GM20431 (cell line): ENCODE measurements around the gene RASAL2.
"Not testable (repeated sequence)": the region's sequence is repeated elsewhere in the genome, so short reads cannot be mapped to it uniquely, and the experiment has no call there.

Experiments
- in situ Hi-C: fragments of 300-500 bp; cut with MseI, MboI; formaldehyde crosslinking; loops from one replicate; pipeline ENCODE4 v1.15.0; 2020; ENCODE audit warnings: low sequenced_read_pairs; ENCODE audit not compliant: unreplicated experiment

RASAL2 gene

DNA sequence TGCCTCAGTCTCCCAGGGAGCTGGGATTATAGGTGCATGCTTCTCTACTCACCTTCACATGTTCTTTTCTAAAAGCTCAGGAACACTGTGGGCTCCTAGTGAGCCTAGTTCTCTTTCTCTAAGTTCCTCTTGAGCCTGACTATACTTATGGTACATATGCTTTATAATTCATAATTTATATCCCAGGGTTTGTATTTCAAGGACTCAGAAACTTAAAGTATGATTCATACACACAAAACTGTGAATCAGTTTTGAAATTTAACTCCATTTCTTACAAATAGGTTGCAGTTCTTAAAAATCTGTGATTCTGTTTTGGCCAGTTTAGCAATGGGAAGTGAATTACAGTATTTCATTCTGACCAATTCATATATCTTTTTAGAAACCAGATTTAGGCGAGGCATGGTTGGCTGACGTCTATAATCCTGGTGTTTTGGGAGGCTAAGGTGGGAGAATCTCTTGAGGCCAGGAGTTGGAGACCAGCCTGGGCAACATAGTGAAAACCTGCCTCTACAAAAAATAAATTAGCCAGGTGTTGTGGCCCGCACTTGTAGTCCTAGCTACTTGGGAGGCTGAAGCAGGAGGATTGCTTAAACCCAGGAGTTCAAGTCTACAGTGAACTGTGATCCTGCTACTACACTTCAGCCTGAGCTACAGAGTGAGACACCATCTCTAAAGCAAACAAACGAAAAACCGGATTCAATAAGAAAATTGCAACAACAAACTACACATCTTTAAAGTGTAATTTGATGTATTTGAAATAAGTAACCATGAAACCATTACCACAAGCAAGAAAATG is 15.6 kb downstream of the RASAL2 start:
- in situ Hi-C loops: no loop called here

DNA sequence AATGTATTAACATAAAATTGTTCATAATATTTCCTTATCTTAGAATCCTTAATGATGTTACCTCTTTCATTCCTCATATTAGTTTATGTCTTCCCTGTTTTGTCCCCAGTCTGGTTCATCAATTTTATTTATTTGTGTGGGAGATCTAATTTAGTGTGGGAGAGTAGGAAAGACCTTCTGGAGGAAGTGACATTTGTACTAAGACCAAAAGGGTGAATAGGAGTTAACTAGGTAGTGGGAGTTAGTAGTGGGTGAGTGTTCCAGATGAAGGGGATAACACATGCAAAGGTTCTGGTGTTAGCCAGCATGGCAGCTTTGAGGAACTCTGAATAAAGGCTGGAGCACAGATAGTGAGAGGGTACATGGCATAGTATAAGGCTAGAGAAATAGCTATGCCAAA is 21.4 kb downstream of the RASAL2 start:
- in situ Hi-C loops: no loop called here

GRCh38 chr1:178118524-178118923 is 24.6 kb downstream of the RASAL2 start:
- in situ Hi-C loops: no loop called here

DNA sequence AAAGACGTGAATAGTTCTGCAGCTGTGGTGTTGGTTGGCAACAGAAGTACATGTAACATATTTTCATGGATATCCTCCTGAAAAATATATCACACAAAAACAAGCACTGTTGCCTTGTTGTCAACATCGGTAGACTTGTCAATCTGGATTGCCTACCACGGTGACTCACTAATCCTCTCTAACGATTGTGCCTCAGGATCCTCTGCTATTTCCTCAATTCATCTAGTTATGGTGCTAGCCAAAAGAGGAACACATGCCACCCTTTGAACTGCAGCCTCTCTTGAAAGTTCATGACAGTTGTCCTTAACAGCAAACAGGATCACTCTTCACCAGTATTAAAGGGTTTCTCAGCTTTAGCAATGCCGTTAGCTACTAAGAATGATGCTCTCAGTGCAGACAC is 25.7 kb downstream of the RASAL2 start:
- in situ Hi-C loops: no loop called here

GRCh38 chr1:178120088-178120487 is 26.2 kb downstream of the RASAL2 start:
- in situ Hi-C loops: no loop called here

DNA sequence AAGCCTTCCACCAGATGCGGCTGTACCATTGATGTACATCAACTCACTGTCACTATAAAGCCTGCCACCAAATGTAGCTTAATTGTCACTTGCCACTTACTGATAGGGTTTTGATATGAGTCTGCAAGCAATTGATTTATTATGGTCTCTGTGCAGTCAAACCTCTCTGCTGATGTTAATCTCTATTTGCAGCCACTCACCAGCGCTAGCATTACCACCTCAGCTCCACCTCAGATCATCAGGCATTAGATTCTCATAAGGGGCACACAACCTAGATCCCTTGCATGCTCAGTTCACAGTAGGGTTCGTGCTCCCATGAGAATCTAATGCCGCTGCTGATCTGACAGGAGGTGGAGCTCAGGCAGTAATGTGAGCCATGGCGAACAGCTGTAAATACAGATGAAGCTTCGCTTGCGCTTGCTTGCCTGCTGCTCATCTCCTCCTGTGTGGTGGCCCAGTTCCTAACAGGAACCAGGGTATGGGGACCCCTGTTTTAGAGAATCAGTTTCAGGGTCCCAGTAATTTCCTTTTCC is 26.7 kb downstream of the RASAL2 start:
- in situ Hi-C loops: not testable (repeated sequence)

DNA sequence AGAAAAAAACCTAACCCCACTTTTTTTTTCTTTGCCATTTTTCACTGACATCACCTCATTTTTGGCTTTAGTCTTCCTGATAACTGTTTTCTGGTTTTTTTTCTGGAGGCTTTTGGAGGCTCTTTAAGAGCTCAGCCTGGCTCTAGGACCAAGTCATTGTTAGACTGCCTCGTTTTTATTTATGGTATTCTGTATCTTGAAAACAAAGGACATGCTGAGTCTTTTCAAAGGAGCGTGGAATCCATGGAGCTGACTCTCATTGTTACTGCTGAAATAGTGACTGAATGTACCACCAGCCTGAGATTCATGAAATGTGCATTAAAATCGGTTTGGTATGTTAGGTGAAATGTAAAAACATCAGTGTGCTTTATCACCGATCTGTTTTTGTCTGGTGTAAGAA is 28.0 kb downstream of the RASAL2 start:
- in situ Hi-C loops: no loop called here

DNA sequence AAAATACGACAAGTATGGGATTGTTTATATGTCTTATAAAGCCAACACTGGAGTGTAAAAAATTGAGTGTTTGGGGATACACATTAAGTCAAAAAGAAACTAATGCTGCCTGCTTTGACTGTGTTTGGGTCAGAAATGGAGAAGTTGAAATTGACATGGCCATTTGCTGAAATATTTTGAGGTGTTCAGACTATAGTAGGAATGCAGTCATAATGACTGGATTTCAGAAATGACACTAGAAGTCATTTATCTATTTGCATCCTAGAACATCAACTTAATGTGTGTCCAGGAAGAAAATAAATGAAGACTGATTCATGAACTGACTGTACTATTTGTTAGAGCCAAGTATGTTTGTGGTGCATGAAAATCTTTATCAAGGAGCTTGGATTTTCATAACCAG is 28.4 kb downstream of the RASAL2 start:
- in situ Hi-C loops: no loop called here

- in situ Hi-C loops: no loop called here
Observed at GRCh38 chr1:178124115-178124514, 30.2 kb downstream of the RASAL2 start.

- in situ Hi-C loops: no loop called here
Observed at GRCh38 chr1:178126261-178126660, 32.4 kb downstream of the RASAL2 start.

DNA sequence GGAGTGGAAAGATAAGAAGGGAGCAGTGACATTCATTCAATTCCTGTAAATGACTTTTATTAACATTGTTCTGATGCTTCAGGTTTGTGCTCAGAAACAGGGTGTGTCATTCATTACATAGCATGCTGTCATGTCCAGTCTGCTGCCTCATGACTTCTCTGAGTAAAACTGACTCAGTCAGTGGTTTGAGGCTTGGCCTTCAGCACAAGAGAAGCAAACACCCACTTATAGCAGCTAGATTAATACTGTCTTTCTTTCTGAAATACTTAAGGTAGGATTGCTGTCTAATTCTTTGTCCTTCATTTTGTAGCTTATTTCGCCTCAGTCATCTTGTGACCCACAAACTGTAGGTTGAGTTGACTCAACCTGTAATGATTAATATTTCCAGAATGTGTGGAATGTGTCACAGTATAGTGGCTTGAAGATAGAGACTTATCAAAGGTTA is 32.9 kb downstream of the RASAL2 start:
- in situ Hi-C loops: no loop called here

DNA sequence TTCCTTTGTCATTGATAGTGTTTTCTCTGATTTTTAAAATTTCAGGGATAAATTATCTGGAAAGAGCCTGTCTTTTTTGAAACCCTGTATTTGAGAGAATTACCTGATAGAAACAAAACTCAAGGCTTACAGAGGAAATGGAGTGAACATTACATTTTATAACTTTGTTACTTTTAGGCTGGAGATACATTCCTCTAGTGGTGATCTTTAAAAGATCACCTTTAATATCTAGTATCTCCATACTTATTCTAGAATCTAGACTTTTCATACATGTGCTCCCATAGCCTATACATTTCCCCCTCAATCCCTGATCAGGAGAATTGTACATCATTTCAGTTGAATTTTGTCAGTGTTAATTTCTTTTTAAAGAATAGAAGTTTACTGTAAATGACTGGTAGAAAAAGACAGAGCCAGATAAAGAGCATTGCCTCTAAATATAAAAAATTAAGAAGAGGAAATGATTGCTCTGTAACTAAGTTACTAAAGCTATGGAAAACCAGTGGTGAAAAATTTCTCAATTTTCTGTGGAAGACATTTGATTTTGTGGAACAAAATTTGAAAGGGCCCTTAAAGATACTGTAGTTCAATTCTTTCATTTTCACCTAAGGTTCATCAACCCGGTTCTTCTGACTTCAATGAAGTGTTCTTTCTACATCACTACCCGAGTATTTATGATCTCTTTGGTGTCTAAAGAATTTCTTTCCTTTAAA is 33.7 kb downstream of the RASAL2 start:
- in situ Hi-C loops: no loop called here

- in situ Hi-C loops: no loop called here
Observed at GRCh38 chr1:178133239-178133989, 39.5 kb downstream of the RASAL2 start.

DNA sequence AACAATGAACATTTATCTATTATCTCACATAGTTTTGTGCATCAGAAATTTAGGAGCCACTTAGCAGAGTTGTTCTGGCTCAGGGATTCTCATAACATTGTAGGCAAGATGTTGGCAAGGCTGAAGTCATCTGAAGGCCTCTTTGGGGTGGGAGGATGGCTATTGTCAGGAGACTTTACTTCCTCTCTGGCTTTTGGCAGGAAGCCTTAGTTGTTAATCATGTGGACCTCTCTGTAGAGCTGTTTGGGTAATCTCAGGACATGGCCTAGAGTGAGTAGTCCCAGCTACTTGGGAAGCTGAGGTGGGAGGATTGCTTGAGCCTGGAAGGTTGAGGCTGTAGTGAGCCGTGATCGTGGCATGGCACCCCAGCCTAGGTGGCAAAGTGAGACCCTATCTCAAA is 40.2 kb downstream of the RASAL2 start:
- in situ Hi-C loops: no loop called here

GRCh38 chr1:178137238-178137637 is 43.3 kb downstream of the RASAL2 start:
- in situ Hi-C loops: no loop called here

DNA sequence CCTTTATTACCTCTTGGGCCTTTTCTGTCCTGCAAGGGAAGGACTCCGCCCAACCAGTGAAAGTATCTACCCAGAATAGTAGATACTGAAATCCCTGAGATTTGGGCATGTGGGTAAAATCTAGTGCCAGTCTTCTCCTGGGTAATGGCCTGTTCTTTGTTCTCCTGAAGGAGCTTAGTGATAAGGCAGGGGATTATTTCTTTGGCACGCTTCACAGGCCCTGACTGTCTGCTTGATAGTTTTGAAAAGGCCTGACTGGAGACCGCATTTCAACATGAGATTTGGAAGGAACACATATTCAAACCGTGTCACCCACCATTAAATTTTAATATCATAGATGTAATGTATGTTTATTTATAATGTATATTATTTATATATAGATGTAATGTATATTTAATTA is 48.9 kb downstream of the RASAL2 start:
- in situ Hi-C loops: no loop called here

GRCh38 chr1:178143730-178144690 is 50.1 kb downstream of the RASAL2 start:
- in situ Hi-C loops: no loop called here

DNA sequence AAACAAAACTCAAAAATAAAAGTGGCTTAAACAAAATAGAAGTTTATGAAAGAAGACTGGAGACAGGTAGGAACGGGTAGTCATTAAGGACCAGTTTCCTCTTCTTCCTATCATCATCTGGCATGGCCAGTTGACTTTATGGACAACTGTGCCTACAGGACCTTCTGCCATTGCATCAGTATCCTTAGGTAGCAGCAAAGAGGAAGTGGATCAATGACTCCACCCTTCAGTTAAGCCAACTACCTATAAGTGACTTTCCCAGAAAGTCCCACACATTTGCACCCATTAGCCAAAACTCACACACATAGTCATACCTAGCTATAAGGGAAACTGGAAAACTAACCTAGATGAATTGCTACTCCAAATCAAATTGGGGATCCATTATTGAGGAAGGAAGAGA is 51.7 kb downstream of the RASAL2 start:
- in situ Hi-C loops: no loop called here

DNA sequence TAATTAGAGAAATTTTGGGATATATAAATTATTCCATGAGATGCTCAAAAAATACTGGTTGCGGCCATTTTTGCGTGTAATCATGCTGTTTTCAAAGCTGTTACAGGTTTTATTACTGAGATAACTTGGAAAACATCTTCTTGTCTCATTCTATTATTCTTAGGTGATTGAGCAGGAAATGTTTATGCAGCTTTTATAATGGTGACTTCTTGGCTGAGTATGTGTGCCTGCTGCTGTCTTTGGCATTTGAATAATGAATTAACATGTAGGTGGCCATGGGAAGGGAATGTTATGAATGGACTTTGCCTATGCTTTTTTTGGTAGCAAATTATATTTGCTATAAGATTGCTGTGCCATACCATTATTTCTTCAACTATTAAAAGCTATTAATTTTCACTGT is 52.5 kb downstream of the RASAL2 start:
- in situ Hi-C loops: no loop called here

DNA sequence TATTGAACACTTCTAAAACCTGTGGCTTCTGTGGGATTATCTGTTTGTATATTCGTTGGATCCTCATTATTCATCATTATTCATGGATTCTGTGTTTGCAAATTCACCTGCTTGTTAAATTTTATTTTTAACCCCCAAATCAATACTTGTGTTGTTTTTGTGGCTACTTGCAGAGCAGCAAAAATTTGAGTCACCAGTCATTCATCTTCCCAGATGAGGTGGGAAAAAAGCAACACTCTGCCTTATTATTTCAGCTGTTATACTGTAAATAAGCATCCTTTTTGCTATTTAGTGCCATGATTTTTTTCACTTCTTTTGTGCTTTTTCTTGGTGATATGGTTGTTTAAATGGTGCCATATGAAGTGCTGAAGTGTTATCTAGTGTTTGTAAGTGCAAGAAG is 56.7 kb downstream of the RASAL2 start:
- in situ Hi-C loops: no loop called here
